Neural crest cell (in vitro differentiated cells): ENCODE data around the gene NECTIN1. TPM values are rescaled to one million over a fixed set of nuclear protein-coding genes. Genes with fewer than 3 reads are reported as not detected.

Experiments used
- DNase-seq: peaks from one replicate; pipeline ENCODE4 v3.0.0; 2021; ENCODE audit warnings: low read depth, mixed read lengths, low spot score
- H3K27ac Mint-ChIP-seq: one replicate; pipeline ENCODE4 v1.8.0; 2021; ENCODE audit warnings: mild to moderate bottlenecking, mixed read lengths; ENCODE audit not compliant: unreplicated experiment
- H3K27me3 Mint-ChIP-seq: 2 replicates; pipeline ENCODE4 v1.8.0; 2021; ENCODE audit warnings: low read depth, mild to moderate bottlenecking, mixed read lengths
- H3K36me3 Mint-ChIP-seq: 2 replicates; pipeline ENCODE4 v1.8.0; 2021; ENCODE audit warnings: low read depth, mild to moderate bottlenecking, mixed read lengths
- H3K4me1 Mint-ChIP-seq: 2 replicates; pipeline ENCODE4 v1.8.0; 2021; ENCODE audit warnings: mixed read lengths
- H3K4me3 Mint-ChIP-seq: one replicate; pipeline ENCODE4 v1.8.0; 2021; ENCODE audit warnings: mild to moderate bottlenecking, mixed read lengths
- H3K9me3 Mint-ChIP-seq: 2 replicates; pipeline ENCODE4 v1.8.0; 2021; ENCODE audit warnings: mixed read lengths
- CTCF ChIP-seq: fragments of 200-600 bp; sonication (generic); conservative IDR thresholded peaks from 2 replicates; pipeline ENCODE4 v1.5.0; 2021; ENCODE audit warnings: antibody characterized with exemption, mild to moderate bottlenecking
- total RNA-seq: library from RNA; stranded (reverse); gene quantifications from 2 replicates; pipeline ENCODE4 v1.2.1, GENCODE V29; 2021

NECTIN1 gene
- total RNA-seq, 1 donor from 2014 or later: 49.2 TPM

DNA sequence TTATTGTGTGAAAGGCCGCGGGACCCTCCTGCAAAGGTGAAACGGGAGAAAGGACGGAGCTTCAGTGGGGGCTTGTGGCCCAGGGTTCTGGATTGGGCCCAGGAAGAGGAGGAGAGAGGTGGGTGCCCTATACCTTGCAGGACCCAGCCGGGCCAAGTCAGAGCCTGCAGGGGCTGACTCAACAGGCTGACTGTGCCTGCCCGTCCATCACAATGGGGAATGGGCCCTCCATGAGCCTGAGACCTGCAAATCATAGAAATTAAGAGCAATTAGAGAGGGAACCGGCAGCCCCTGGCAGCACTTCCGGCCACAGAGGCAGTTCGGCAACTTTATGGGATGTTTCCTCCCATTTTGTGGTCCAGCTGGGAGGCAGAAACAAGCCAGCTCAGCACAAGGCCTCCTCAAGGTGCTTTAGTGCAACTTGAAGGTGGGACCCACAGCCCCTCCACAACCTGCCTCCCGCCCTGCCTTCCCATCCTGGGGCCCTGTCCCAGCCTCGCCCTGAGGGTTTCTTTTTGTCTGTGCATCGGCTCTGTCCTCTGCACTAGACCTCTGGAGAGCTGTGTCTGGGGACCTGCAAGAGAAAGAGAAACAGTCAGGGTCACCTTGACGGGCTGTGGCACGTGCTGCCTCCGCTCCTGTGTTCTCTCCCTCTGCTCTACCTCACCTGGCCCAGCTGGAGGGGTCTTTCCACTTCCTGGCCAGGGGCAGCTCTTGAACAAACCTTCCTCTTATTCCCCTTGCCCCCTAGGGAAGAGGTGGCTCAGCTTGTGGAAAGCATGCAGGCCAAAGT is 19.1 kb upstream of the NECTIN1 start:
- Mint-ChIP-seq H3K4me1 (no peaks in the 10 kb centered on the region), H3K27me3 (peaks cover 7% of the 10 kb centered on the region), H3K36me3 (no peaks in the 10 kb centered on the region), H3K4me3 (no peak overlapping the region), H3K9me3 (no peaks in the 10 kb centered on the region), H3K27ac (no peak overlapping the region)
- TF ChIP-seq CTCF: no peak
- DNase-seq: no peak

DNA sequence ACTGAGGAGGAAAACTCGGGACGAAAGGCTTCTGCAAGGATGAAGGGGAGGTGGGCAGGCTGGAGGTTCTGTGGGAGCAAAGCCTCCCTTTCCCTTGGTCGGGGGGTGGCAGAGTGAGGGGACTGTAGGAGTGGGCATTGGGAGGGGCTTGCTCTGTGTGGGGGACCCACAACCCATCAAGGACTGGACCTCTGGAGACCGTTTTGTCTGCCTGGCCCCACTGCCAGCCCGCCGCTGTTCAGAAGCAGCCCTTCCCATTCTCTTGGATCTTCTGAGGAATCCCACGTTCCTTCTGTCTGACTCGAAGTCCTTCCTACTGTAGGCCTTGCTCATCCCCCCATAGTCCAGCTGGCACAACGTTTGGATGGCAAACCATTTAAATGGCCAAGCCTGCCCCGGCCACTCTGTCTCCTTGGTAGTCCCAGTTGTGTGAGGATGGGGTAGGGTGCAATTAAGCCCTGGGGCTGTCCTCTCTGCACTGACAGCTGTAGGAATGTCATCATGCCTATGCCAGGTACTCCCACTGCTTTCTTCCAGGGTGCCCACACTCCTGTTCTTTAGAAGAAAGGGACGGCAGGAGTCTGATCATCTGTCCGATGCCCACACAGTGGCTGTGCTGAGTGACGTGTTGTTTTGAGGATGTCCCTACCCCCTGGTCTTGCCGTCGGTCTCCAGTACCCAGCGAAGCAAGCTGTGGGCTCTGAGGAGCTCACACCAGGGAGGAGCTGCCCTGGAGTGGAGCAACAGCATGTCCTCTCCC is 17.0 kb upstream of the NECTIN1 start:
- peaks cover 12% of the 10 kb centered on the region for H3K4me1 Mint-ChIP-seq
- no peak for DNase-seq
- peaks cover 14% of the 10 kb centered on the region for H3K27me3 Mint-ChIP-seq
- no peak overlapping the region for H3K4me3 Mint-ChIP-seq
- no peaks in the 10 kb centered on the region for H3K36me3 Mint-ChIP-seq
- no peak overlapping the region for H3K27ac Mint-ChIP-seq
- no peak for TF ChIP-seq CTCF
- no peaks in the 10 kb centered on the region for H3K9me3 Mint-ChIP-seq

- Mint-ChIP-seq H3K9me3 (no peaks in the 10 kb centered on the region), H3K4me1 (peaks cover 12% of the 10 kb centered on the region), H3K36me3 (no peaks in the 10 kb centered on the region), H3K27ac (no peak overlapping the region), H3K4me3 (no peak overlapping the region), H3K27me3 (peaks cover 15% of the 10 kb centered on the region)
- no peak for DNase-seq
- TF ChIP-seq CTCF: no peak
Observed at GRCh38 chr11:119745112-119745511, 16.1 kb upstream of the NECTIN1 start.

DNA sequence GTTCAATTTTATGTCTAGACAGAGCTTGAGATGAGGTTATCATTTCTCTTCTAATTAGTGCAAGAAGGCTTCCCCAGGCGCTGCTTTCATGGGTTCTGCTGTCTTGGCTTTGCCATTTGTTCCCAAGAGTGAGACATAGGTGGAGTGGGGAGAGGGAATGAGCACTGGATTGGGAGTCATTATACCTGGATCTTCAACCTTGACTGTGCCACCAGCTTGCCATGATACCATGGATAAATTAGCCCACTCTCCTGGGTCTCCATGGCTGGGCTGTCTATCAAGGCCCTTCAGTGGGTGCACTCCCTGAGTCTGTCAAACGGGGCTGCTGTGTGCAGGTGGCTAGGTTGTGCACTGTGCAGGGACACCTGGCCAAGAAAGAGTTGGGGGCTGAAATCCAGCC is 15.6 kb upstream of the NECTIN1 start:
- Mint-ChIP-seq H3K4me3 (no peak overlapping the region), H3K36me3 (no peaks in the 10 kb centered on the region), H3K27ac (no peak overlapping the region), H3K9me3 (no peaks in the 10 kb centered on the region), H3K4me1 (peaks cover 12% of the 10 kb centered on the region), H3K27me3 (peaks cover 15% of the 10 kb centered on the region)
- DNase-seq: no peak
- no peak for TF ChIP-seq CTCF

DNA sequence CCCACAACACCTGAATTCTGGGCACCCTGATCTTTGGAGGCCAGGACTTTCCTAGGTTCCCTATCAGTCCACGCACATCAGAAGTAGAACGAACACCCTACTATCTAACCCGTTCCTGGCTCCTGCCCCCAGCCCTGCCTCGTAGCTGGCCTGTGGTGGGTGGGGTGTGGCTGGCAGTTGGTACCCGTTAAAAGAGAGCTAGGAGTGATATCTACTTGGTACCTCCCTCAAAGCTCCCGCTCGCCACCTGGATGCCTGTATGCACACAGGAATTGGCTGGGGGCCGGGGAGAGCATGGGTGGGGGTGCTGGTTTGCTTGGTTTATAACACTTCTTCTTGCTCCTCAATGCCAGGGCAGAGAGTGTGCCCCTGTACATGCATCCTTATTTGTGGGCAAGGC is 14.0 kb upstream of the NECTIN1 start:
- peaks cover 17% of the 10 kb centered on the region for H3K4me1 Mint-ChIP-seq
- no peak for DNase-seq
- peaks cover 15% of the 10 kb centered on the region for H3K27me3 Mint-ChIP-seq
- peak overlapping the region; percentile 78 for H3K4me3 Mint-ChIP-seq
- no peaks in the 10 kb centered on the region for H3K9me3 Mint-ChIP-seq
- no peak for TF ChIP-seq CTCF
- H3K36me3 Mint-ChIP-seq: no peaks in the 10 kb centered on the region
- no peak overlapping the region for H3K27ac Mint-ChIP-seq
